T-helper 1 cell treated with Interleukin-12 subunit alpha and Interleukin-12 subunit beta and Interleukin-4 antibody, amounts not matched to agents 30 μg/mL and 1 μg/mL, for 36 hours (primary cell): ENCODE results near the gene PYCR2.
"Not testable (repeated sequence)": the region's sequence is repeated elsewhere in the genome, so short reads cannot be mapped to it uniquely, and the experiment has no call there.

Source experiments
- H3K27ac Mint-ChIP-seq: one replicate; pipeline ENCODE4 v1.8.0; 2021; ENCODE audit warnings: mild to moderate bottlenecking, mixed read lengths
- H3K27me3 Mint-ChIP-seq: one replicate; pipeline ENCODE4 v1.8.0; 2021; ENCODE audit warnings: low read depth, mixed read lengths
- H3K36me3 Mint-ChIP-seq: one replicate; pipeline ENCODE4 v1.8.0; 2021; ENCODE audit warnings: low read depth, mixed read lengths
- H3K4me1 Mint-ChIP-seq: one replicate; pipeline ENCODE4 v1.8.0; 2021; ENCODE audit warnings: low read depth, mixed read lengths
- H3K4me3 Mint-ChIP-seq: one replicate; pipeline ENCODE4 v1.8.0; 2021; ENCODE audit warnings: mild to moderate bottlenecking, moderate library complexity, mixed read lengths
- H3K9me3 Mint-ChIP-seq: one replicate; pipeline ENCODE4 v1.8.0; 2021; ENCODE audit warnings: mixed read lengths

The PYCR2 gene

GRCh38 chr1:225949041-225949440, 25.0 kb upstream of the PYCR2 start:
- no peak overlapping the region for H3K27ac Mint-ChIP-seq
- H3K36me3 Mint-ChIP-seq = no peaks in the 10 kb centered on the region
- H3K4me1 Mint-ChIP-seq = peaks cover 4% of the 10 kb centered on the region
- no peaks in the 10 kb centered on the region for H3K9me3 Mint-ChIP-seq
- H3K27me3 Mint-ChIP-seq = peaks cover 54% of the 10 kb centered on the region
- no peak overlapping the region for H3K4me3 Mint-ChIP-seq

DNA sequence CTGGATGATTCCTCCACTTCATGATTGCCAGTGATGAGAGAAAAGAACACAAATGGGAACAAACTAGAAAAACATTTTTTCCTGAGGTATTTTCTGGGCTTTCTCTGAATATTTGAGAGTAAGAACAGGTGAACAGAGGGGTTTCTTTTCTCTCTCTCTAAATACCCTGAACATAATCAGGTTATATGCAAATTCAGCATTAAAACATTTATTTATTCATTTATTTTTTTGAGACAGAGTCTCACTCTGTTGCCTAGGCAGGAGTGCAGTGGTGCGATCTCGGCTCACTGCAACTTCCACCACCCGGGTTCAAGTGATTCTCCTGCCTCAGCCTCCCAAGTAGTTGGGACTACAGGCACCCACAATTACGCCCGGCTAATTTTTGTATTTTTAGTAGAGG, 22.8 kb upstream of the PYCR2 start:
- Mint-ChIP-seq H3K4me1 (peaks cover 4% of the 10 kb centered on the region), H3K9me3 (no peaks in the 10 kb centered on the region), H3K27ac (no peak overlapping the region)

DNA sequence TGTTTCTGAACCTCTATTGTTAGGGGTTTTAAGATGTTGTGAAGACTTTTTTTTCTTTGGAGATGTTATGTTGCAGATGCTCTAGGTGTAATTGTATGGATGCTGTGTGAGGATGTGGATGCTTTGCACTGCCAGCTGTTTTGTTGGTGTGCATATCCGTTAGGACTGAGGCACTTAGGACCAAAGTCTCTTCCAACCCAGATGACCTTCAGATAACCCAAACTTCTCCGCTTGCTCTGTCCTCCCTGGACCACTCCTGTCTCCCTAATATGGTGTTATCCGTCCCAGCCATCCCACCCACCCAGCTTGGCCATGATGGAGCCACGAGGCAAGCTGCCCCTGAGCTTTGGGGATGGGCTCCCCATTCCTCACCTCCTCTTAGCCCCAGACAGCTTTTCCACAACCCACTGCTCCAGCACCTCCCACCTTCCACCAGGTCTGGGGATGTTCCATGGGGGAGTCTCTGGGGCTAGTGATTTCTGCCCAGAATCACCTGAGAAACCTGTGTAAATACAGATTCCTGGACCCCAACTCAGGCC, 22.1 kb upstream of the PYCR2 start:
- no peaks in the 10 kb centered on the region for H3K36me3 Mint-ChIP-seq
- H3K9me3 Mint-ChIP-seq = no peaks in the 10 kb centered on the region
- no peak overlapping the region for H3K4me3 Mint-ChIP-seq
- H3K27ac Mint-ChIP-seq = no peak overlapping the region
- H3K27me3 Mint-ChIP-seq = peaks cover 32% of the 10 kb centered on the region
- peaks cover 4% of the 10 kb centered on the region for H3K4me1 Mint-ChIP-seq

More for the DNA sequence above, 22.8 kb upstream of the PYCR2 start:
- H3K27me3 Mint-ChIP-seq = peaks cover 38% of the 10 kb centered on the region
- no peak overlapping the region for H3K4me3 Mint-ChIP-seq
- H3K36me3 Mint-ChIP-seq = no peaks in the 10 kb centered on the region

DNA sequence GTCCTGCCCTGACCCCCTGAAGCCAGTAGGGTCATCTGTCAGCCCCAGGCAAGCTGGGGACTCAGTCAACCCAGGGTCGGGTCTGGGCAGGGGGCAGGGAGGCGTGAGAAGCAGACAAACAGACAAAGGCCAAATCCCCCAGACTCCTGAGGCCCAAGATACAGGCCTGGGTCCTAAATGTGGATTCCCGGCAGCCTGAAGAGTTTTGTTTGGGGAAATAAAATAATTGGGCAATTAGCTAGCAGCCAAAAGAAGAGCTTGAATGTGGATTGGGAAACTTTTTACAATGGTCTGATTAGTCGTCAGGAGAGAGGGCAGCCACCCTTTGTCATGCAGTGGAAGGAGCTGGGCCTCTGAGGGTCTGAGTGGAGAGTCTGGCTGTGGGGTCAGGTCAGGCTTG, 21.5 kb upstream of the PYCR2 start:
- Mint-ChIP-seq H3K4me1 (peaks cover 4% of the 10 kb centered on the region), H3K4me3 (no peak overlapping the region), H3K27ac (no peak overlapping the region), H3K36me3 (no peaks in the 10 kb centered on the region), H3K27me3 (peaks cover 26% of the 10 kb centered on the region), H3K9me3 (no peaks in the 10 kb centered on the region)

DNA sequence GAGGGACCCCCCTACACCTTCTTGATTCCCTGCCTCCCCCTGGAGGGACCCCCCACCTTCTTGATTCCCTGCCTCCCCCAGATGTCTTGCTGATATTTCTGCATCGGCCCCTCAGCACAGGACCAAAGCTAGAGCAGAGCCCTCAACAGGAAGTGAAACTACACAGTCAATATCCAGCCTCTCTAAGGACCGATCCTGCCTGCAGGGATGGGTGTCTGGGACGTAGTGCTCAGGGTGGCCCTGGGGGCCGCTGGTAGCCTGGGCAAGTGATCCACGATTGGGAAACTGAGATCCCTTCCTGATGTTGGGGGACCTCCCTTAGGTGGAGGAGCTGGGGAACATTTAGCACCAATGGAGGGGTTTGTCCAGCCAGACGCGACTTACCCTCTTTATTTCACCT, 20.9 kb upstream of the PYCR2 start:
- Mint-ChIP-seq H3K27ac (no peak overlapping the region), H3K4me3 (no peak overlapping the region), H3K27me3 (peaks cover 25% of the 10 kb centered on the region), H3K9me3 (no peaks in the 10 kb centered on the region), H3K36me3 (no peaks in the 10 kb centered on the region), H3K4me1 (peaks cover 4% of the 10 kb centered on the region)

DNA sequence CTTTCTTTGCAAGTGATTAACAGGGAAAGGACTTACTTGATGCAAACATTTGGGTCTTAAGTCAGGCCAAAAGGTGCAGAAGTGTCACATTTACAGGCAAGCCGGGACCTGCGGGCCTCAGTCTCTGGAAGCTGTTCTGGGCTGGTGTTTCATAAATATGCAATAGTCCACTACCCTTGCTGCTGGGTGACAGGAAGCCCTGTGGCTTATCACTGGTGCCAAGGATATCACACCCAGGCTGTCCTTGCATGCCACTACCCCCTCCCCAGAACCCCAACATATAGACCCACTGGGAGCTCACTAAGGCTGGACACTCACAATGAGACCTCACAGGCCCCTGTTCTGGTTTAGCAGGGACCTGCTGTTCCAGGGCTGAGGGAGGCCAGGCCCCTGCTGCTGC, 20.3 kb upstream of the PYCR2 start:
- Mint-ChIP-seq H3K27me3 (peaks cover 23% of the 10 kb centered on the region), H3K27ac (no peak overlapping the region), H3K4me3 (no peak overlapping the region), H3K4me1 (peaks cover 4% of the 10 kb centered on the region), H3K9me3 (no peaks in the 10 kb centered on the region), H3K36me3 (no peaks in the 10 kb centered on the region)

DNA sequence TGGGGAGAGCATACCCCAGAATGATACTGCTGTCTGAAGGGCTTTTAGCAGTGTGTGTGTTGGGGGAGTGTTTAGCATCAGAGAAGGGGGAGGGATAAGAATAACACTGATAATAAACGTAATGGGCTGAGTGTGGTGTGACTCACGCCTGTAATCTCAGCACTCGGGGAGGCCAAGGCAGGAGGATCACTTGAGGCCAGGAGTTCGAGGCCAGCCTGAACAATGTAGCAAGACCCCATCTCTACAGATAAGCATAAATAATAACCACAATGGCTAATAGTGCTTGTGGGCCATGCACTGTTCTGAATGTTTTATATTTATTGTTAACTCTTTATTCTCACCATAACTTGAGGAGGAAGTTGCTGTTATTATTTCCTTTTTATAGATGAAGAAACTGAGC, 19.5 kb upstream of the PYCR2 start:
- no peaks in the 10 kb centered on the region for H3K36me3 Mint-ChIP-seq
- no peak overlapping the region for H3K4me3 Mint-ChIP-seq
- H3K4me1 Mint-ChIP-seq = peaks cover 4% of the 10 kb centered on the region
- H3K27ac Mint-ChIP-seq = no peak overlapping the region
- peaks cover 21% of the 10 kb centered on the region for H3K27me3 Mint-ChIP-seq
- no peaks in the 10 kb centered on the region for H3K9me3 Mint-ChIP-seq

GRCh38 chr1:225942574-225942973, 18.5 kb upstream of the PYCR2 start:
- no peaks in the 10 kb centered on the region for H3K9me3 Mint-ChIP-seq
- H3K36me3 Mint-ChIP-seq = no peaks in the 10 kb centered on the region
- H3K27me3 Mint-ChIP-seq = peaks cover 17% of the 10 kb centered on the region
- H3K4me3 Mint-ChIP-seq = no peak overlapping the region
- H3K4me1 Mint-ChIP-seq = peaks cover 6% of the 10 kb centered on the region
- H3K27ac Mint-ChIP-seq = no peak overlapping the region

DNA sequence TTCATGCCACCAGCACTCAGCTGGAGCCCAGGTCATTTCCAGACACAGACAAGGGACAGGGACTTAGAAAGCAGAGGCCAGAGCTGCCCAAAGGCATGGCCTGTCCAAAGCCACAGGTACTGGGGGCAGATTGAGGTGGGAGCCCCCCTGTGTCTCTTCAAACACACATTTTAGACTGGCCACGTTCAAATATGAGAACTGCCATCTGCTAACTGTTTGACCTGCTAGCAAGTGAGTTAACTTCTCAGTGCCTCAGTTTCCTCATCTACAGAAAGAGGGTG, 17.8 kb upstream of the PYCR2 start:
- Mint-ChIP-seq H3K27me3 (peaks cover 12% of the 10 kb centered on the region), H3K27ac (no peak overlapping the region), H3K4me1 (peaks cover 6% of the 10 kb centered on the region), H3K36me3 (no peaks in the 10 kb centered on the region), H3K4me3 (no peak overlapping the region), H3K9me3 (no peaks in the 10 kb centered on the region)

- no peaks in the 10 kb centered on the region for H3K9me3 Mint-ChIP-seq
- no peaks in the 10 kb centered on the region for H3K36me3 Mint-ChIP-seq
- no peak within 1 kb of the TSS for H3K4me3 Mint-ChIP-seq
- H3K4me1 Mint-ChIP-seq = peaks cover 6% of the 10 kb centered on the region
- H3K27ac Mint-ChIP-seq = no peak within 1 kb of the TSS
- H3K27me3 Mint-ChIP-seq = peaks cover 12% of the 10 kb centered on the region
Observed at GRCh38 chr1:225941187-225941941, 17.3 kb upstream of the PYCR2 start, which contains the start of gene LEFTY2. LEFTY2 (minus strand) TSS chr1:225941220; CDS start chr1:225941140, 80 bp downstream.

DNA sequence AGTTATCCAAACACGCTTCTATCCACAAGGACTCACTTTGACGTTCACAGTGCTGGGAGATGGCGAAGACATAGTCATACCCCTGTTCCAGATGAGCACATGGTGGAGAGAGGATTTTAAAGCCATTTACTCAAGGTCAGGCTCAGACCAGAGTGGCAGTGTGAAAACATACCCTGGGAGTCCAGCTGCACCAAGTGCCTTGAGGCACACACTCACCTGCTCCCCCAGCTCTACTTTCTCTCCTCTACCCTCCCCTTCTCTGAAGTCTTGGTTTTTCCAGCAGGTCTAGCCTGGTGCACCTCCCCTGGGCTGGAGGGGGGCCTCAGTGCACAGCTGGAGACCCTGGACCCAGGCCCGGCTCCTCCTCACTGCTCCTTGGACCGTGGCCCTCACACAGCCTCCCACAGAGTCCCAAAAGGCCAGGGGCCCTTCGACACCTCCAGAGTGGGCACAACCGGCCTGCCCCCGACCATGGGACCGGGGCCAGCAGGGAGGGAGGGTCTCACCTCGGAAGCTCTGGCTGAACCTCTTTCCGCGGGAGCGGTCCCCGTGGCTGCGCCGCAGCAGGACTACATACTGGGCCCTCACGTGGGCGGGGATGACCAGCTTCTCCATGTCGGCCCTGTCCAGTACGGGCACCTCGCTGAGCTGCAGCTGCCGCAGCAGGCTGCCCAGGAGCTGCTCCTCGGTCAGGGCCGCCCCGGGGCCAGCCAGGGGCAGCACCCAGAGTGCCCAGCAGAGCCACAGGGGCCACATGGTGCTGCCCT, 16.5 kb upstream of the PYCR2 start:
- Mint-ChIP-seq H3K4me3 (no peak overlapping the region), H3K9me3 (no peaks in the 10 kb centered on the region), H3K27me3 (peaks cover 6% of the 10 kb centered on the region), H3K27ac (no peak overlapping the region), H3K4me1 (peaks cover 6% of the 10 kb centered on the region), H3K36me3 (no peaks in the 10 kb centered on the region)

DNA sequence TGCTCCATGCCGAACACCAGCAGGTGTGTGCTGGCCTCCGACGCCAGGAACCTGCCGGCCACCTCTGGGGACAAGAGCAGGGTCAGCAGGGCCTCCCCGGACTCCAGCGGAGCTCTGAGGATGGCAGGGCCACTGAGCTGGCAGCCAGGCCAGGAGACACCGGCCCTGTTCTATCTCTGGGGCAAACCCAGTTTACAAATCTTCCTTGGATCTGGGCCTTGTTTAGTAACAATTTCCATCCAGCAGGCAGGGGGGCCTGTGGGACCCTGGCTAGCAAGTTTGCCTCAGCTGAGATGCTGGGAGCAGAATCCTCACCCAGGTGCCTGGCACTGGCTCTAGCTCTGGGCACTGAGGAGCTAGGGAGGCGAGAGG, 15.9 kb upstream of the PYCR2 start:
- not testable (repeated sequence) for H3K4me1 Mint-ChIP-seq, H3K4me3 Mint-ChIP-seq, H3K9me3 Mint-ChIP-seq, H3K27ac Mint-ChIP-seq, H3K36me3 Mint-ChIP-seq, H3K27me3 Mint-ChIP-seq

GRCh38 chr1:225939097-225939938, 15.3 kb upstream of the PYCR2 start:
- not testable (repeated sequence) for H3K36me3 Mint-ChIP-seq, H3K27ac Mint-ChIP-seq, H3K9me3 Mint-ChIP-seq, H3K4me3 Mint-ChIP-seq, H3K4me1 Mint-ChIP-seq, H3K27me3 Mint-ChIP-seq

DNA sequence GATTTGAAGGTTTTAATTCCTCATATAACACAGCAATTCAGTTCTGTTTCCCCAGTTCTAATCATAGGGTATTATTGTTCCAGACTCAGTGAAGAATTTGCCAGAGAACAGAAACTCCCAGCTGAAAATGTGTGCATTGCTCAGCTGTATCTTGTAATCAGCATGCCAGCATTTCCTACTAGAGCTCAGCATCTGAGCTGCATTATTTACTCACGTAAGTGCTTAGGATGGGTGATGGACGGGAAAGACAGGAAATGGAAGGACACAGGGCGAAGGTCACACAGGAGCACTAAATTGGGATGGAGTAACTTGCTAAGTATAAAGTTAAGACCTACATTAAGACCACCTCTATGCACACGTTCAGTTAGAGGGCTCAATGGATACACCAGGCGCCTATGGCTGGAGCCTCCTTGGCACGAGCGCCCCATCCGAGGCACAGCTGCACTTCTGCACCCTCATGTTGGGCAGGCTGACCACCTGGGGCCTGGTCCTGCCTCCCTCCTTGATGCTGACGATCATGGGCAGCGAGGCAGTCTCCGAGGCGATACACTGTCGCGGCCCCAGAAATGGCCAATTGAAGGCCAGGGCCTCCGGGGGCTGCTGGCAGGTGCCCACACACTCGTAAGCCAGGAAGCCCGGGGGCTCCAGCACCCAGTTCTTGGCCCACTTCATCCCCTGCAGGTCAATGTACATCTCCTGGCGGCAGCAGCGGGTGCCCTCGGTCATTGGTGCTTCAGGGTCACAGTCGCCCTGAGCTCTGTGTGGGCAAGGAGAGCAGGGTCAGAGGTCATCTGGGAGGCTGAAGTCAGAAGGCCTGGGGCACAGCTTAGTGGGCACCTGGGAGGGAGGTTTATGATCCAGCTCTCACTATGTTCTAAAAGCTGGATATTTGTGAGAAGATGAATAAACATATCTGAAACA, 13.3 kb upstream of the PYCR2 start:
- Mint-ChIP-seq H3K27me3 (peaks cover 3% of the 10 kb centered on the region), H3K4me3 (no peak overlapping the region), H3K4me1 (peaks cover 2% of the 10 kb centered on the region), H3K9me3 (no peaks in the 10 kb centered on the region), H3K27ac (no peak overlapping the region), H3K36me3 (no peaks in the 10 kb centered on the region)
